NCI-H1092 (cell line): ENCODE data around the gene CCDC30.
"Not testable (repeated sequence)": the region's sequence is repeated elsewhere in the genome, so short reads cannot be mapped to it uniquely, and the experiment has no call there.

Experiments
- DNase-seq: peaks from one replicate; lab custom pipeline; 2025; lab: John Stamatoyannopoulos, UW

The CCDC30 gene

DNA sequence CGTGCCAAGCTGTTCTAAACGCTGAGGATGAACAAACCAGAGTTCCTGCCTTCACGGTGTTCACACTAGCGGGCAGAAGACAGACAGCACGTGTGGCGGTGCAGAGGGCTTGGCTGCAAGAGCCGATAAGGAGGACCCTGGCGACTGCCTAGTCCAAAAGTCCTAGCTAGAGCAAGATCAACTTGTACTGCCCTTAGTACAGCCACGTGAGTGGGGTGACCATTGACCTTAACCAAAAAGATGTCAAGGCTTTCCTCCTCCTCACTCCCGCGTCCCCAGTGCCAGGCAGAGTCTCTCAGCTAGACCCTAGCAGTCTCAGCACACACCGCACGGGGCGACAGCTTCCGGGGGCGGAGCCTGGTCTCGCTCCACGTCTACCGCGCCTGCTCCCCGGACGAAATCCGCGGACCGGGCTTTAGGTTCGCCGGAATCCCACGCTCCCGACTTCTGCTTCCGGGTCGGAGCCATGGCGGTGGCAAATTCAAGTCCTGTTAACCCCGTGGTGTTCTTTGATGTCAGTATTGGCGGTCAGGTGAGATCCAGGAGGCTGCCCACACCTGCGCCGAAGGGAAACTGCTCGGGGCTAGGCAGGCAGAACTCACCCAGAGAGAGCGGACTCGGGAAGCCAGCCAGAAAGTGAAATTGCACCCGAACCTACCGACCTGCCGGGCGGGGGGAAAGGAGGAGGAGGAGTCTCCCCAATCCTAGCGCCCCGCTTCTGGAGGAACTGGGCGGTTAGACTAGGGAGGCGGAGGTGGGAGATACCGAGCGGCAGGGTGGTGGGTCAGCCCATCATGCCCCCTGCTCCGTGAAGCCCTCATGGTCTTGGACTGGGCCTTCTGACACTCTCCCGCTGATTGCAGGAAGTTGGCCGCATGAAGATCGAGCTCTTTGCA is 195.1 kb downstream of the CCDC30 start, which contains the start of gene PPIH:
TSS of gene PPIH (plus strand) at position 443 of the 896 bp plus-strand sequence. CDS start at position 467, 24 bp downstream.
- DNase-seq: peak; percentile 95

DNA sequence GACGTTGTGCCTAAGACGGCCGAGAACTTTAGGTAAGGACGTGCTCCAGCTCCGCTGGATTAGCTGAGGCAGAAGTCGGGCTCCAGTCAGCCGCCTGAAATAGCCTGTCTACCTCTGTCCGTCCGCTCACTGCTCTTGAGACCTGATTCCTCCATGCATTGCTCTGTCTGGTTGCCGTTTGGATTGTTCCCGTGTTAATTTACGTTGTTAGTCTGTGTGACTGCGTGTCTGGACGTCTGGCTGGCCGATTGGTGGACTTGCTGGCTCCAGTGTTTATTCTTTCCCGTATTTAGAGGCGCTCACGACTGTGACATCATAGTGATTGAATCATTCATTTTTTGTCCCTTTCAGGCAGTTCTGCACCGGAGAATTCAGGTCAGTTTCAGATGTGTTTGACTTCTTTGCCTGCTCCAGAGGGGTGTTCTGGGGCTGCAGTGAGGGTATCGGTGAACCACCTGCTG is 195.8 kb downstream of the CCDC30 start:
- DNase-seq: no peak

DNA sequence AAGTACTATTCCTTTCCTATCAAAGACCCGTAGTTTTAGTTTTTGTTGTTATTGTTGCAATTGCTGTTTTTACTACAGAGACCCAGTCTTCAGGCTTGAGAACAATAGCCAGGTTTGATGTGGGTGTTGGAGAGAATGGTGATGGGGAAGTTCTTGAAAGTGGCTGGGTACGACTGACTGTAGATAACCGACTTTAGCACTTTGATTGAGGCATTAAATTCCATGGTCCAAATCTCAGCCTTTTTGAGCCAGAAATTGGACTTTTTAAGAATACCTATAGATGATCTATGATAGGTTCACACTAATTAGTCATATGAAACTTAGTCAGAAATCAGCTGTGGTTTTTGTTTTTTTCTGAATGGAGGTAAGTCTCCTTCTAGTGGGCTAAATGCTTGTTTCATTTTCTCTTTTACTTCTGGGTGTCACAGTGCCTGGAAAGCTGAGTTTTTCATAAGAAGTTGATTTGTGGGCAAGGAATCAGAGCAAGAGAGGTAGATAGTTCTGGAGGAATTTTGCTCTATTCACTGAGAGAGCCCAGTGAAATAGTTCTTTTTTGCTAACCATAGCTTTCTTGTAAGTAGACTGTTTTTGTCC is 197.9 kb downstream of the CCDC30 start:
- DNase-seq: no peak

DNA sequence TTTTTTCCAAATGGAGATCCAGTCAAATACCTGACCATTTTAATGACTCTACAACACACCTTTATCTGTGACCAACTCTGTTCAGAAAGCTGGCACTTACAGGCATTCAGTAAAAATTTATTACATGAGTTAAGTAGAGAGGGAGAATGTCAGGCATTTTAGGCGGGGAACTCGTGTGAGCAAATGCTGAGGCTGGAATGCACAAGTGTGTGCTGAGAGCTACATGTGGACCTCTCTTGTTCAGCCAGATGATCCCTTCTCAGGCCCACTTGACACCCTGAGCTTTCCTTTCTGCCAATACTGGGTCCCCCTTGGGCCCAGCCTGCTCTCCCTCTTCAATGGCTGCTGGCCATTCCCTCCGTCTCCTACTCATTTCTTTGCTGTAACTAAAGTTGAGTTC is 206.8 kb downstream of the CCDC30 start:
- no peak for DNase-seq

DNA sequence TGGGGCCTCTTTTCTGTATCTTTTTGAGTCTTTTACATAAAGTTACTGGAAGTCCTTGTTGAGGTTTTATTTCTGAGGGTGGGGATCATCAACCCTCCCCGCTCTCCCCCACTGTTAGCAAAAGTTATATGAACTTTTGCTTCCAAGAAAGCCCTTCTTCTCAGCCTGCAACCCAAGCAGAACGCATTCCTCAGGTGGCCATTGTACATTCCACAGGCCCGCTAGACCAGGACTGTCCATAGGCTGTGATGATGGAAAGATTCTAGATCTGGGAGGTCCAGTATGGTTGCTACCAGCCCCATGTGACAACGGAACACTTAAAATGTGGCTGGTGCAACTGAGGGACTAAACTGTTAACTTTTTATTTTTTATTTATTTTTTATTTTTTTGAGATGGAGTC is 207.3 kb downstream of the CCDC30 start:
- no peak for DNase-seq

DNA sequence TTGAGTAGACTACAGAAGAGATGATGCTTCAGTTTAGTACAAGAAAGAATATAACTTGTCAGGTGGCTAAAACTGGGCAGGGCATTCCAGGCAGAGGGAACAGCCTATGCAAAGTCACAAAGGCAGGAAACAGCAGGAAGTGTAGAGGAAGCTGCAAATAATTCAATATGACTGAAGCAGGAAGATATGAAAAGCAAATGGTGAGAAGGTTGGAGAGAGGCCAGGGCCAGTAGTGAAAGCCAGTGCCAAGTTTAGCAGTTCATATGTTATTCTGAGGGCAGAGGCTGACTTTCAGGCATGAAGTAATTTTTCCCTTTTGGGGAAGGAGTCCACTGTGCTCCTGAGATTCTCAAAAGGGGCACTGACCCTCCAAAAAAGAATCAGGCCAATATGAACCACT is 211.1 kb downstream of the CCDC30 start:
- no peak for DNase-seq

DNA sequence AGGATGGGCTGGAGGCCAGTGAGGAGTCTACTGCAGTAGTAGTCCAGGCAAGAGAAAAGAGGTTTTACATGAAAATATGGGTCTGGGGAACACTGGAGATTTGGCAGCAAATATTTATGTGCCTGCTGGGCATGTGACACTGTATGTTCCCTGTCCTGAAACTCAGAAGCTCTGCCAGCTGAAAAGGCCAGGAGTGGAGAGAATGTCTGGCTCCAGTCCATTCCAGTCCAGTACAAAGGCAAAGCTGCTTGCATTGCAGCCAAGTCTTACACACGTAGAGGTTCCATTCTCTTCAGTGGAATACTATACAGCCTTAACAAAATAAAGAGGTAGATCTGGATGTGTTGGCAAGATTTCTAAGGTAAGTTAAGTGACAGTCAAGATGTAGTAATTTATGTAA is 211.6 kb downstream of the CCDC30 start:
- no peak for DNase-seq

DNA sequence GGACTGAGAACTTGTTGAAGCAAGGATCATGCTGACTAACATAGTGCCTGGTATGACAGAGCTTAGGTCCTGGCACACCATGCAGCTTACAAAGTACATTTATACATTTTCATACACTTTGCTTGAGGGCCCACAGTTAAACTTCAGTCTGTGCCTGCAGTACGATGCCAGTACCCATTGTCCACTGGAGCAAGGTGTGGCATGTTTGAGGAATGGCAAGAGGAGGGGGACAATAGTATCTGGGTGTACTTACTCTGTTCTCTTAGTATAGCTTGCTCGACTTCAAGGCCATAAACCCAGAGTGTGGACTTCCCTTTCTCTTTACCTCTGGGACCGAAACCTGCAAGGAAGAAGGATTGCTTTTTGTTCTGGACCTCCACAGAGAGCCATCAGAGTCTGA is 212.4 kb downstream of the CCDC30 start:
- no peak for DNase-seq

DNA sequence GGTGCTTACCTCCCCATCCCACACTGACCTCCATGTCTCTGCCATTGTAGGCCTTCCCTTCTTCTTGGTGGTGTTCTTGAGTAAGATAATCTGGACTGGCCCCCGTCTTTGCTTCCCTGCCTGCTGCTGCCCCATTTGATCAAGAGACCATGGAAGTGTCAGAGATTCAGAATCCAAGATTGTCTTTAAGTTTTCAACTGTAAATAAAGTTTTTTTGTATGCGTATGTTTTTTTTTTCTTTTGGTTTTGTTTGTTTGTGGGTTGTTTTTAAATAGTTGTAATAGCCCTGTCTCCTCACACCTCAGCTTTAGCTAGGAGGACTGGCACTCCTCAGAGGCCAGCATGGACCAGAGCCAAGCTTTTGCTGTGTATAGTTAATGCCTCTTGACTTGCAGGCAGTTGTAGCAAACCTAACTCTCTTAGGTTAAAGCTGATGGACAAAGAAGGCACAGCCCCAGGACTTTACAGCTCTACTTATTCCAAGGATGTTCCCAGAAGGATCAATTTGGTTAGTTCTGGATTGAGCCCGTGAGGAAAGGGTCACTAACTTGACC is 213.5 kb downstream of the CCDC30 start:
- DNase-seq: no peak

DNA sequence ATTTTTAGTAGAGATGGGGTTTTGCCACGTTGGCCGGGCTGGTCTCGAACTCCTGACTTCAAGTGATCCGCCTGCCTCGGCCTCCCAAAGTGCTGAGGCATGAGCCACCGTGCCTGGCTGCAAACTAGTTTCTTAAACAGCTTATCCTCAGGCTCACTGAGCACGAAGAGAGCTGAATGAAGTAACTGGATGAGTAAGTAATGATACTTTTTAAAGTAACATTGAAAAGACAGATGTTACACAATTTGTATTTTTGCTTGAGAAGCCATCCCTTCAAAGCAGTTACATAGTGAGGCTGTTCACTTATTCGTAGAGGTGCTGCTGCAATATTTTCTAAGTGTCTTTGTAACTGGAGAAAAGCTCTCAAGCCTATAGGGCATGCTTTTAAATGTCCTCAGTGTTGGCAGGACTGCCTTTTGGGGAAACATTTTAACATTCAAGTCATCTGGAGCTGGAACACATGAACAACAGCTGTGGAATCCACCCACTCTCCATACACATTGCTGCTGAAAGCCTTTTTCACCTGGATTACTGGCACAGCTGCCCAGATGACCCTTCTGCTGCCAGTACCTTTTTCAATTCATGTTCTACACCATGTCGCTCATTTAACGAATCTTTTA is 216.4 kb downstream of the CCDC30 start:
- no peak for DNase-seq

DNA sequence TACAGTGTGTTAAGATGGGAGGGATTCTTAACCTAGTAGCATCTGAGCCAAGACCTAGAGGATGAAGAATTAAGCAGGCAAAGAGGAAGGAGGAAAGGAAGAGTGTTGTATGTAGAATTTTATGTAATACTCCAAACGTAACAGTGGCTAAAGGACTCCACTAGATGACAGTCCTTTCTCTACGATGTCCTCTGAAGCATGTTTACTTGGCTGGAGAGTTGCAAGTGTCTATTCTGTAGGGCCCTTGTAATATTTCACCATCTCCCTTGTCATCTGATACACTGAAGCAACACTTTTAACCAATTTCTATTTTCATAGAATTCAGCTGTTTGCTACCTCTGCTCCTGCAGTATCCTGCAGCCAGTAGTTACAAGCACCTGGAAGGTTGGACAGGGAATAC is 217.0 kb downstream of the CCDC30 start:
- no peak for DNase-seq

DNA sequence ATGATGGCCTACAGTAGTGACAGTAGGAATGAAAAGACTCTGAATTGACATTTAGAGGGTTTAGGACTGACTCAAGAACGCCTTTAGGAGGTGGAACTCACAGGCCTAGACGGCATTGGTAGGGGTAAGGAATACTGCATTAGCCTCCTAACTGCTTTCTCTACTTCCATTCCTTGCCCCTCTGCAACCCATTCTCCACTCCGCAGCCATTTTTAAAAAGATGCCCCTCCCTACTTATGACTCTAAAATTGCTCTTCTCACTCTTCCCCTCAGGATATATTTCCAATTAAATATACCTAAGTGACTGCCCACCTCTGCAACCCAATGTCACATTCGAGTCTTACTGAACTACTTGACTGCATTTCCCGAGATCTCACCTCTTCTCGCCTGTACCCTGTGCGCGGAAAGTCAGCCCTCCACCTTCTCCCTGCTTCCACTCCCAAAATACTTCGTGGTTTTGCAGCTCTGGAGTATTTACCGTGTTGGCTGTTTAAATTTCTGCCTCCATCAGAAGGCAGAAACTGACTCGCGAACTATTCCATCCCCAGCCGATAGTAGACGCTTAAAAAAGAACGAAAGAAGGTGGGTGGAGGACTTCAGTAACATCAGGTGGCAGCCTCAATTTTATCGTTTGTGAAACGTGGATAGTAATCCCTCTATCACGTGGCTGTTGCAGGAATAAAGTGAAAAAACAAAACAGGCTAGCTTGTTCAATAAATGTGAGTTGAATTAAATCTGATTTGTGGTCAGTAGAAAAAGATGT is 218.0 kb downstream of the CCDC30 start:
- no peak for DNase-seq

DNA sequence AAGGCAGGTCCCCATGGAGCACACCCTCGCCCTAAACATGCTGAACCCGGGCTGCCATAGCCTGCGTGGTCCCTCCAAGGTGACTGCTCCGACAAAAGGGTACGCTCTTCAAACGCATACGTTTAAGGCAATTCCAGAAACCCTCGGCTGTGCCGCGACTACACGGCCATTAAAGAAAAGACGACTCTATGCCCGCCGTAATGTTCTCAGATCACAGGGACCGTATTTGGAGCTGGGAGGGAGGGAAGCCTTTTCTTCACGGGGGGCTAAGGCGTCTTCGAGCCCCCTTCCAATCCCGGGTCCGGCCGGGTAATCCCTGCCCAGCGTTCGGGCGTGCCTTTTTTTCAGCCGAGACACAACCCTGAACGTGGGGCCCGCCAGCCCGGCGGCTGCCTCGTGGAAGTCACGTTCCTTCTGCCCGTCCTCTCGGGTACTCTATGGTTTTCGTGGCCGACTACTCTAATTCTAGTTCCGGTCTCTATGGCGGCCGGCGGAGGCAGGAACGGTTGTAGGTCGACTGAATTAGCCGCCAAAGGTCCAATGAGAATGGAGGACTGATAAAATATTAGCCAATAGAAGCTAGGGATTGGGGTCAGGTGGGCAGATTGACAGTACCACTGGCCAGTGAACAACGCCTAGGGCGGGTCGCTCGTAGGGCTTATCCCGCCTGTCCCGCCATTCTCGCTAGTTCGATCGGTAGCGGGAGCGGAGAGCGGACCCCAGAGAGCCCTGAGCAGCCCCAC is 218.8 kb downstream of the CCDC30 start, which contains the start of gene YBX1:
TSS of gene YBX1 (plus strand) at position 678 of the 743 bp plus-strand sequence. CDS start 148 bp downstream, outside the sequence.
- DNase-seq: peak; percentile 99

DNA sequence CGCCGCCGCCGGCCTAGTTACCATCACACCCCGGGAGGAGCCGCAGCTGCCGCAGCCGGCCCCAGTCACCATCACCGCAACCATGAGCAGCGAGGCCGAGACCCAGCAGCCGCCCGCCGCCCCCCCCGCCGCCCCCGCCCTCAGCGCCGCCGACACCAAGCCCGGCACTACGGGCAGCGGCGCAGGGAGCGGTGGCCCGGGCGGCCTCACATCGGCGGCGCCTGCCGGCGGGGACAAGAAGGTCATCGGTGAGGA is 219.3 kb downstream of the CCDC30 start:
- DNase-seq: not testable (repeated sequence)

DNA sequence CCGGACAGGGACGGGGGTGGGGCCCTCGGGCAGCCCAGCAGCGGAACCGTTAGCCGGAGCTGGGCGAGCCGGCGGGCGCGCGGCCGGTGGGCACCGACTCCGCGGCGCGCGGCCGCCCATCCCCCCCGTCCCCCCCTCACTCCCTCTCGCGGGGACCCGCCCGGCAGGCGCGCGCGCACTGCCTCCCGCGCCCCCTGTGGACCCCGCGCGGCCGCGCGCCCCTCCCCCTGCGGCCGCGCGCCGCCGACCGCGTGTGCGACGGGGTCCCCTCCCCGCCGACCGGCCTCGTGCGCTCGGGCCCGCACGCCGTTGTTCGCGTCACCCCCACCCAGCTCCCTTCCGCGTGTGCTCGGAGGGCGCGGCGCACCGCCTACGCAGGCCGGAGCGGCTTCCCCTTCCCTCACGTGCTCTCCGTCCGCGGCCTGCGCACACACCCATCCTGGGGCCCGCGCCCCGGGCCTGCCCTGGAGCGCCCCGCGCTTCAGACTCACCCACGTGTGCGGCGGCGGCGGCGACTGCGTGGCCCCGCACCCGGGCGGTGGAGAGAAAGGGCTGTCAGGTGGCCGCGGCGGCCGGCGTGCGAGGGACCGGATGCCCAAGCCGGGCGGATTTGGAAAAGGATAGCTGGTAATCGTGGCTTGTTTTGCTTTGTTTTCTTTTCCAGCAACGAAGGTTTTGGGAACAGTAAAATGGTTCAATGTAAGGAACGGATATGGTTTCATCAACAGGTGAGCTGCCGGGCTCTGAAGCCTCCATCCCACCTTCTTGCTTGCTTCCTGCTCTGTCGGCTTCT is 219.8 kb downstream of the CCDC30 start:
- DNase-seq: peak; percentile 41

DNA sequence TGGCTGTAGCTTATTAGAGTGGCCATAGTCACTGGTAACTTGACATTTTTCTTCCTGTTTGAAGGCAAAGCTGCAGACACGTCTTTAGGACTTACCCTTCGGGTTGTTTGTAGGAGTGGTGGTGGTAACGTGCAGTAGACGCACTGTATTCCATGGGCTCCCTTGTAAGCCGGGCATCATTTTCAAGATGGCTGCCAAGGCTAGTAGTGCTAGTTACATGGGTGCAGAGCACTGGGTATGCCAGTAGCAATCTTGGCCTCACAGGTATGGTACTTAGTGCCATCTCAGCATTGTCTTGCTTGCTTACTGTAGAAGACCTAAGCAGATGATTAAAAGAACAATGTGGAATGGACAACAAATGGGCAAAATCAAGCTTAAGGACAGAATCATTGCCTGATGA is 221.1 kb downstream of the CCDC30 start:
- no peak for DNase-seq

DNA sequence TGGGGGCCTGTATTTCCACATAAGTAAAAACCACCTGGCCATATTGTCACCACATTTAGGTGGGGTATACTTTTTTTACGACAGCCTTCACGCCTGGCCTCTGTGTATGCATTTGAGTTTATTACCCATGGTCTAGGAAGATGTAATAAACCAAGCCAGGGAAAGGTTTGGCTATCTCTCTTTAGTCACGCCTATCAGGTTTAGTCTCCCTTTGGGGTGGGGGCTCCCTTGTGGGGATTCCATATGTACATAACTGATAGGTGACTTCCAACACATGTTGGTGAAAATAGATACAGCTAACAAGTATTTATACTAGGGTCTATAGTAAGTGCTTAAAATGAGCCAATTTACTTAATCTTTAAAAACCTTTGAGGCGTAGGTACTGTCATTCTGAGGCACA is 223.3 kb downstream of the CCDC30 start:
- no peak for DNase-seq

DNA sequence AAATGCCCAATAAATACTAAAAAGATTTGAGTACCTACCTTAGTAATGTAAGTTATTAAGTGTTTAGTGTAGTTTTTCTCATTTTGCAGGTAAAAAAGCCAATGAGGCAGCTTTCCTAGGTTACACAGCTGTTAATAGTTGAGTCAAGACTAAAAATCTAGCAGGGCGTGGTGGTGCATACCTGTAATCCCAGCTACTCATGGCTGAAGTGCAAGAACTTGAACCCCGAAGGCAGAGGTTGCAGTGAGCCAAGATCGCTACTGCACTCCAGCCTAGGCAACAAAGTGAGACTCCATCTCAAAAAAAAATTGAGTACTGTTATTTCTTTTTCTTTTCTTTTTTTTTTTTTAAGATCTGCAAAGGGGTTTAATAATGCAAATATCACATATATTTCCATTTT is 226.8 kb downstream of the CCDC30 start:
- no peak for DNase-seq

DNA sequence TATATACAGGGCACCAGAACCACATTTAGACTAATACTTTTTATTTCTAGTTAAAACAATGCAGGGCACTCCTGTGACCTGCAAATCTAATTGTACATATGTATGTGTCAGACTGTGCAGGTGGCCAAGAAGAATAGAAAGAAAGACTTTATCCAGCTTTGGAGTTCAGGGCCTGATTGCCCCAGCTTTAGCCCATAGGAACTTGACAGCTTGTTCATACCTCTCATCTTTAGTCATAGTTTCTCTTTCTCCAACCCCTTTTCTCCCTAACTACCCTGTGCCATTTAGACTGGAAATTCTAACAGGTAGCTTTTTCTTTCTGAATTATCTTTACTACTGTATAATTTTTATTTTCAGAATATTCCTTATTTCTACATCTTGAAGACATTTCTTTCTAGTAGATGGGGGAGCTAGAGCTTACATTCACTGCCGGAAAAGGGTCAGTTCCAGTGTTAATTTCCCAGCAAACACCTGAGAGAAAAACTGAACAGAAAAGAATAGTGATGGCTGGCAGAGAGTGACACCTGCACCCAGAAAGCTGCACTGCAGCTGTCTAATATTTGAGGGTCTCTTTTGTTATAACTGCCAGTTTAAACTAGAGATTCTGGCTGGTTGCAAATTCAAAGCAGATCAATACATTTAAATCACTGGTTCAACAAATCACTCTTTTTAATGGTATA is 227.5 kb downstream of the CCDC30 start:
- DNase-seq: no peak

DNA sequence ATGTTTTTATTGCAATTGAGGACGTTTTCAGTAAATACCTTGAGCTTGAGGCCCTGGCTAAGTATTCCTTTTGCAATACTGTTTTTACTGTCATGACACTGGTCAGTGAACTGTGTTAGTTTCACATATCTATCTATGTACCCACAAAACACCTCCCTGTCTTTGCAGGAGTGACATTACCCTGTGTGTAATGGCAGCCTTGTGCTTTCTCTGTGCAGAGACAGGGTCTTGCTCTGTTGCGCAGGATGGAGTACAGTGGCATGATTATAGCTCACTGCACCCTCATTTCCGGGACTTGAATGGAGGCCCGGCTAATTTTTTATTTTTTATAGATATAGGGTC is 228.0 kb downstream of the CCDC30 start:
- DNase-seq: no peak
